Tibial artery (tissue), 4 donors: ENCODE data around the gene TMEM204.

Experiments used
- DNase-seq, 2 donors: peaks; one replicate each; pipeline ENCODE4 v3.0.0-alpha.2; 2019
- H3K27ac ChIP-seq, 2 donors: fragments of 200-600 bp; sonication (generic) in 1 of 2; 1 replicate in 1 of 2; 2 replicates in 1 of 2; pipeline ENCODE4 v1.5.1; 2018 to 2019; ENCODE audit warnings: mild to moderate bottlenecking in 1 of 2
- H3K27me3 ChIP-seq, 2 donors: fragments of 200-600 bp; sonication (generic) in 1 of 2; one replicate each; pipeline versions ENCODE4 v1.5.1 to v1.6.0; 2016 to 2019
- H3K36me3 ChIP-seq, 3 donors: fragments of 200-600 bp; sonication (generic) in 2 of 3; one replicate each; pipeline ENCODE4 v1.5.1; 2016 to 2019; ENCODE audit warnings: mild to moderate bottlenecking in 2 of 3
- H3K4me1 ChIP-seq, 4 donors: fragments of 200-600 bp; sonication (generic) in 2 of 4; 1 replicate in 3 of 4; 2 replicates in 1 of 4; pipeline ENCODE4 v1.5.1; 2016 to 2019
- H3K4me3 ChIP-seq, 2 donors: fragments of 200-600 bp; sonication (generic) in 1 of 2; 1 replicate in 1 of 2; 2 replicates in 1 of 2; pipeline ENCODE4 v1.5.1; 2018 to 2019; ENCODE audit warnings: mild to moderate bottlenecking in 2 of 2
- H3K9me3 ChIP-seq, 3 donors: fragments of 200-600 bp; sonication (generic) in 1 of 3; one replicate each; pipeline ENCODE4 v1.5.1; 2016 to 2019
- CTCF ChIP-seq, 2 experiments: fragments of 200-600 bp in 1 of 2; fragments of 450-650 bp in 1 of 2; IDR thresholded peaks; one replicate each; pipeline ENCODE4 v1.5.1; 2017 to 2019; ENCODE audit warnings: antibody characterized with exemption in 2 of 2, mild to moderate bottlenecking in 1 of 2, moderate library complexity in 1 of 2
- intact Hi-C: fragments of 100-400 bp; cut with DNase I; formaldehyde crosslinking; loops from one replicate; pipeline ENCODE4 v1.15.0; 2023; ENCODE audit warnings: low total_unique reads

TMEM204 gene

DNA sequence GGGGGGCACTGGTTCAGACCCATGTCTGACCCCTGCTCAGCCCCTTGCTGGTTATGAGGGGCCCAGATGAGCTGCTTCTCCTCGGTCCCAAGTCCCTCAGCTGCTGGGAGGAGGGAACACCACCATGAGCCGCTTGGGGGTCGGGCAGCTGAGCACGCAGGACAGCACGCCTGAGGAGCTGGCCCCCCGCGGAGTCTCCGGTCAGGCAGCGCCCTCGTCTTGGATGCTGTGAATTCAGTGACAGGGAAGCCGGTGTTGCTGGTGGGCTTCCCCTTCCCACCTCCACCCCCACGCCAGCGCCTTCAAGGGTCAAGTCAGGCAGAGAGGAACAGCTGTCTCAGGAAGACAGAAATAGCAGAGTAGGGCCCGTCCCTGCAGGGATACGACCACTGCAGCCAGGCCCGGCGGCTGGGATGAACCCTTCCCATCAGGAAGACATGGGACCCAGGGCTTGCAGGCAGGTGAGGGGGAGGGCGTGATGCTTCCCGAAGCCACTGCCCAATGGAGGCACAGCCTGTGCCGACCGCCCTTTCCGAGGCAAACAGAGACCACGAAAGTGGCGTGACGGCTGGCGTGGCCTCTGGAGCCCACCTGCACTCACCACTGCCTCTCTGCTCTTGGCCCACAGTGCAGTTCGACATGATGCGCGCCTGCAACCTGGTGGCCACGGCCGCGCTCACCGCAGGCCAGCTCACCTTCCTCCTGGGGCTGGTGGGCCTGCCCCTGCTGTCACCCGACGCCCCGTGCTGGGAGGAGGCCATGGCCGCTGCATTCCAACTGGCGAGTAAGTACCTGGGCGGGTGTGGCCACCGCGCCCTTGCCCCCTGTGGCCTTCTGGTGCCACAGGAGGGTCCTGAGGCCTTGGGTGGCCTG lies 8.1 kb downstream of the TMEM204 start:
- Histone ChIP-seq H3K27me3 (no peaks in the 10 kb centered on the region), H3K27ac (peak overlapping the region in 1 of 2 donors; percentile 76), H3K9me3 (no peaks in the 10 kb centered on the region), H3K4me1 (peaks cover 0 to 67% (median 38%) of the 10 kb centered on the region in 4 donors), H3K36me3 (peaks cover 34 to 83% (median 63%) of the 10 kb centered on the region in 3 donors), H3K4me3 (no peak overlapping the region)
- DNase-seq, result no peak
- intact Hi-C loops, result no loop called here
- no peak for TF ChIP-seq CTCF (IDR thresholded peaks at IDR 0.05)

DNA sequence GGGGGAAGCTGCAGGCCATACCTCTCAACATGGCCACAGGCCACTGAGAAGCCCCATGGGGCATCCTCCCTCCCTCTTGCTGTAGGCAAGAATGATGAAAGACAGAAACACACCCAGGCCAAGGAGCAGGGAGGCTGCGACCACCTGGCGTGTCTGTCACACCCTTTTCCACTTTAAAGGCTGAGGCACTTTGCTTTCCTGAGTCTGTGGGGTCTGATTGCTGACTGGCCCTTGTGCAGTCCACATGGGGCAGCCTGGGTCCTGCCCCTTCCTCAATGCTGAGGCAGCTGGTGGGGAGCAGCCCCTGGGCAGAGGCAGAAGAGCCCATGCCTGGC lies 8.7 kb downstream of the TMEM204 start:
- Histone ChIP-seq H3K4me3 (no peak overlapping the region), H3K27ac (peak overlapping the region in 1 of 2 donors; percentile 76), H3K4me1 (peaks cover 0 to 68% (median 40%) of the 10 kb centered on the region in 4 donors), H3K27me3 (no peaks in the 10 kb centered on the region), H3K9me3 (no peaks in the 10 kb centered on the region), H3K36me3 (peaks cover 28 to 83% (median 57%) of the 10 kb centered on the region in 3 donors)
- no peak for DNase-seq
- intact Hi-C loops, result no loop called here
- TF ChIP-seq CTCF (IDR thresholded peaks at IDR 0.05), result no peak

GRCh38 chr16:1542533-1542932 lies 9.1 kb downstream of the TMEM204 start:
- Histone ChIP-seq H3K27ac (peak overlapping the region; percentile 76 to 87), H3K36me3 (peaks cover 24 to 79% (median 53%) of the 10 kb centered on the region in 3 donors), H3K9me3 (no peaks in the 10 kb centered on the region), H3K4me1 (peaks cover 0 to 68% (median 44%) of the 10 kb centered on the region in 4 donors), H3K27me3 (no peaks in the 10 kb centered on the region), H3K4me3 (no peak overlapping the region)
- no peak for TF ChIP-seq CTCF (IDR thresholded peaks at IDR 0.05)
- intact Hi-C loops, result no loop called here
- no peak for DNase-seq

DNA sequence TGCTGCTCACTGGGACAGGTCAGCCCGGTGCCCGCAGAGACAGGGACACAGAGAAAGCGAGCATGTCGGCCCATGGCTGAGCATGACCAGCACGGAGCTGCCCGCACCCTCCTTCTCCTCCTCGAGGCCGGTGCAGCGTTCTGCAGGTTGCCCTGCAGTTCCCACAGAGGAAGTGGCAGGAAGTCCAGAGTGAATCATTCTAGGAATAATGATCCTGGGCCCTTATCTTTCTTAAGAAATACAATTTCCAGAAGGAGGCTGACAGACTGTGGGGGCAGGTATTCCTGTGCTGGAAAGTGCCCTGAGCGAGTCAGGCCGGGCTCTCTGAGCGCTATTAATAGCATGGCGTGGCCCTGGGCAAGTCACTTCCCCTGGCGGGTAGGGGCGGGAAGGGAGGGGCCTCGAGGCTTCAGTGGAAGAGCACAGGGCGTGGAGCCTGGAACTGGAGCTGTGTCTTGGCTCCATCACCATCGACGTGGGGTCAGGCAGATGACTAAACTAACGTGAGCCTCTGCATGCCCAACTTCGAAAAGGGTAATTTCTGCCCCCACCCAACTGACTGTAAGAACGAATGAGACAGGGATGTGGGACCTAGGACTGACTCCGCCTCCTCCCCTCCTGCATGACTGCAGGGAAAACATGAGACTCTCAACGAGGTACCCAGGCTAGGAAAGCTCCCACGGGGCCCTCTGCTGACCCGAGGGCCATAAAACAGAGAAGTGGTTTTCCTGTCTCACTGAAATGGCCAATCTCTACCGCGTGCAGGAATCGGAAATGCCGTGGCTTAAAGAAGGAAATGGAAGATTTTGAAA lies 9.8 kb downstream of the TMEM204 start:
- intact Hi-C loops, result no loop called here
- no peak overlapping the region for H3K4me3 ChIP-seq
- no peak for TF ChIP-seq CTCF (IDR thresholded peaks at IDR 0.05)
- peaks cover 0 to 68% (median 49%) of the 10 kb centered on the region in 4 donors for H3K4me1 ChIP-seq
- H3K27me3 ChIP-seq, result no peaks in the 10 kb centered on the region
- H3K36me3 ChIP-seq, result peaks cover 20 to 77% (median 45%) of the 10 kb centered on the region in 3 donors
- peak; percentile 76 to 83 for DNase-seq
- H3K27ac ChIP-seq, result peak overlapping the region; percentile 76 to 87
- H3K9me3 ChIP-seq, result no peaks in the 10 kb centered on the region

GRCh38 chr16:1545044-1546040 lies 11.9 kb downstream of the TMEM204 start:
- Histone ChIP-seq H3K4me3 (peak overlapping the region; percentile 10 to 38), H3K4me1 (peaks cover 0 to 88% (median 65%) of the 10 kb centered on the region in 4 donors), H3K27ac (peak overlapping the region; percentile 76 to 87), H3K36me3 (peaks cover 11 to 69% (median 27%) of the 10 kb centered on the region in 3 donors), H3K27me3 (no peaks in the 10 kb centered on the region), H3K9me3 (no peaks in the 10 kb centered on the region)
- DNase-seq, result peak in 1 of 2 donors; percentile 83
- intact Hi-C loops, result no loop called here
- no peak for TF ChIP-seq CTCF (IDR thresholded peaks at IDR 0.05)
